Stimulated activated CD8-positive, alpha-beta memory T cell treated with anti-CD3 and anti-CD28 coated beads, Interleukin-15, amount 100 ng/mL, for 4 hours (primary cell): Measurements from ENCODE around the gene LDLRAD4.

Source experiments
- DNase-seq, 2 donors: peaks; one replicate each; pipeline ENCODE4 v3.0.0-alpha.2; 2020; ENCODE audit warnings: low read depth in 2 of 2

The LDLRAD4 gene

GRCh38 chr18:13306583-13306982, 88.0 kb downstream of the LDLRAD4 start:
- no peak for DNase-seq

GRCh38 chr18:13308369-13308768, 89.8 kb downstream of the LDLRAD4 start:
- DNase-seq = no peak

GRCh38 chr18:13309031-13309747, 90.6 kb downstream of the LDLRAD4 start:
- DNase-seq = no peak

GRCh38 chr18:13309748-13310670, 91.4 kb downstream of the LDLRAD4 start:
- DNase-seq = no peak

GRCh38 chr18:13311193-13311592, 92.6 kb downstream of the LDLRAD4 start:
- DNase-seq = no peak

GRCh38 chr18:13312515-13312914, 94.0 kb downstream of the LDLRAD4 start:
- no peak for DNase-seq

- DNase-seq = no peak
Measured at GRCh38 chr18:13313006-13313686, 94.6 kb downstream of the LDLRAD4 start.

- no peak for DNase-seq
Measured at GRCh38 chr18:13315000-13315399, 96.4 kb downstream of the LDLRAD4 start.

GRCh38 chr18:13316063-13316462, 97.5 kb downstream of the LDLRAD4 start:
- no peak for DNase-seq

GRCh38 chr18:13317801-13318200, 99.2 kb downstream of the LDLRAD4 start:
- no peak for DNase-seq

- no peak for DNase-seq
Measured at GRCh38 chr18:13318731-13319501, 100.4 kb downstream of the LDLRAD4 start.

- DNase-seq = no peak
Measured at GRCh38 chr18:13319629-13320028, 101.1 kb downstream of the LDLRAD4 start.

- no peak for DNase-seq
Measured at GRCh38 chr18:13320096-13320495, 101.5 kb downstream of the LDLRAD4 start.

- DNase-seq = no peak
Measured at GRCh38 chr18:13320891-13321425, 102.4 kb downstream of the LDLRAD4 start.

- DNase-seq = no peak
Measured at GRCh38 chr18:13321923-13322322, 103.4 kb downstream of the LDLRAD4 start.

- no peak for DNase-seq
Measured at GRCh38 chr18:13323186-13323585, 104.6 kb downstream of the LDLRAD4 start.

- no peak for DNase-seq
Measured at GRCh38 chr18:13324880-13325279, 106.3 kb downstream of the LDLRAD4 start.

- no peak for DNase-seq
Measured at GRCh38 chr18:13328213-13328612, 109.7 kb downstream of the LDLRAD4 start.

GRCh38 chr18:13330996-13331395, 112.4 kb downstream of the LDLRAD4 start:
- DNase-seq = no peak

- DNase-seq = no peak
Measured at GRCh38 chr18:13331846-13332245, 113.3 kb downstream of the LDLRAD4 start.

GRCh38 chr18:13332874-13333273, 114.3 kb downstream of the LDLRAD4 start:
- DNase-seq = no peak
